GM18867 (cell line): ENCODE results near the gene TNC.

ENCODE experiments used
- ATAC-seq: cut with Tn5 transposase; IDR thresholded peaks from one replicate; pipeline ENCODE4 v1.9.1; 2021; ENCODE audit warnings: mild to moderate bottlenecking, moderate library complexity; ENCODE audit not compliant: unreplicated experiment

Gene TNC

GRCh38 chr9:115117999-115118878 is at the start of gene TNC:
Gene TNC, minus strand, starts transcription at chr9:115118157. Its CDS starts 27,139 bp downstream, at chr9:115091018.
- no peak for ATAC-seq

- no peak for ATAC-seq
Observed at GRCh38 chr9:115167175-115167574, 49.2 kb upstream of the TNC start.

GRCh38 chr9:115165233-115165632 is 47.3 kb upstream of the TNC start:
- no peak for ATAC-seq

GRCh38 chr9:115164511-115164974 is 46.6 kb upstream of the TNC start:
- no peak for ATAC-seq

GRCh38 chr9:115162946-115163345 is 45.0 kb upstream of the TNC start:
- no peak for ATAC-seq

GRCh38 chr9:115161446-115161845 is 43.5 kb upstream of the TNC start:
- ATAC-seq = no peak

GRCh38 chr9:115158661-115159481 is 40.9 kb upstream of the TNC start:
- no peak for ATAC-seq

- ATAC-seq = no peak
Observed at GRCh38 chr9:115157245-115157674, 39.3 kb upstream of the TNC start.

- no peak for ATAC-seq
Observed at GRCh38 chr9:115155037-115155436, 37.1 kb upstream of the TNC start.

GRCh38 chr9:115154617-115155016 is 36.7 kb upstream of the TNC start:
- no peak for ATAC-seq

- ATAC-seq = no peak
Observed at GRCh38 chr9:115152281-115152820, 34.4 kb upstream of the TNC start.

GRCh38 chr9:115148721-115149120 is 30.8 kb upstream of the TNC start:
- no peak for ATAC-seq

GRCh38 chr9:115146581-115147021 is 28.6 kb upstream of the TNC start:
- no peak for ATAC-seq

- no peak for ATAC-seq
Observed at GRCh38 chr9:115144706-115145105, 26.7 kb upstream of the TNC start.

GRCh38 chr9:115143689-115144088 is 25.7 kb upstream of the TNC start:
- no peak for ATAC-seq

GRCh38 chr9:115142517-115143270 is 24.7 kb upstream of the TNC start:
- ATAC-seq = no peak

GRCh38 chr9:115142090-115142489 is 24.1 kb upstream of the TNC start:
- no peak for ATAC-seq

- no peak for ATAC-seq
Observed at GRCh38 chr9:115141612-115142011, 23.7 kb upstream of the TNC start.

- ATAC-seq = no peak
Observed at GRCh38 chr9:115138151-115138550, 20.2 kb upstream of the TNC start.

- ATAC-seq = no peak
Observed at GRCh38 chr9:115137526-115137925, 19.6 kb upstream of the TNC start.
